Pancreas (tissue), 10 donors: ENCODE measurements around the gene COL15A1. TPM values are rescaled to one million over a fixed set of nuclear protein-coding genes. Genes with fewer than 3 reads are reported as not detected.
A peak's percentile ranks its signal among the peaks of the same experiment; 100 is the strongest.

Experiments
- ATAC-seq, 4 donors: fragments of 200-7000 bp; cut with Tn5 transposase; one replicate each; pipeline versions ENCODE4 v1.8.0 to v1.9.1; 2020; ENCODE audit warnings: mild to moderate bottlenecking in 4 of 4, moderate library complexity in 4 of 4
- DNase-seq, 6 donors: peaks; one replicate each; pipeline ENCODE4 v3.0.0-alpha.2; 2020
- FAIRE-seq: peaks from 2 replicates; lab custom pipeline; 2012; peaks lifted over from hg19 to GRCh38; lab: Jason Lieb, UNC
- H3K27ac ChIP-seq, 4 donors: fragments of 200-600 bp; sonication (generic); 1 replicate in 3 of 4; 2 replicates in 1 of 4; pipeline versions ENCODE4 v1.5.0 to v1.8.0; 2020
- H3K27me3 ChIP-seq, 4 donors: fragments of 200-600 bp; one replicate each; pipeline ENCODE4 v1.8.0; 2021
- H3K36me3 ChIP-seq, 3 donors: fragments of 200-600 bp; sonication (generic) in 1 of 3; one replicate each; pipeline versions ENCODE4 v1.5.0 to v1.8.0; 2020 to 2021
- H3K4me1 ChIP-seq, 3 donors: fragments of 200-600 bp; one replicate each; pipeline ENCODE4 v1.8.0; 2021
- H3K4me3 ChIP-seq, 4 donors: fragments of 200-600 bp; sonication (generic) in 2 of 4; one replicate each; pipeline versions ENCODE4 v1.5.0 to v1.8.0; 2020 to 2021
- H3K9me3 ChIP-seq, 4 donors: fragments of 200-600 bp; one replicate each; pipeline ENCODE4 v1.8.0; 2021
- WGBS, 2 donors: extraction: QIAGEN DNeasy Blood & Tissue Kit; methylation state at CpG; one replicate each; pipeline ENCODE4 v1.1.7; 2013; 5-methylcytosine and 5-hydroxymethylcytosine counted together
- intact Hi-C, 3 donors: fragments of 100-400 bp; cut with DNase I; formaldehyde crosslinking; loops; one replicate each; pipeline versions ENCODE4 v1.11.1 to v1.14.2; 2022
- polyA plus RNA-seq, 2 donors: library from polyadenylated mRNA; stranded (reverse); fragments of 200-250 nt; gene quantifications; one replicate each; pipeline ENCODE4 v1.2.3, GENCODE V29; 2013
- total RNA-seq, 6 donors: library from RNA; stranded (reverse); fragmentation: NEBNext Ultra II Directional in 4 of 6; extraction: Animal tissue kit (Norgen Biotek cat#: 25700) in 4 of 6; gene quantifications; one replicate each; pipeline versions ENCODE4 v1.2.1 to v1.2.4, GENCODE V29; 2021 to 2023
- TF ChIP-seq, protein P1 (sequence below), 4 donors: fragments of 200-600 bp; sonication (generic) in 3 of 4; IDR thresholded peaks; one replicate each; pipeline versions ENCODE4 v1.5.0 to v1.8.0; 2021; ENCODE audit warnings: antibody characterized with exemption in 4 of 4
- donor health status: healthy with polysubstance abuse.
- donor health status: DM: no; HTN: no; CAD: no; lungs with moderate emphysema.
- donor health status: DM: no; HTN: no; CAD: no.
- donor health status: control.
- donor health status: control.
- donor health status: Bipolar disorder and iron deficiency.
- donor health status: DM: yes; HTN: yes; CAD: no.
- donor health status: DM: no; HTN: no; CAD: no.
- donor health status: DM: no; HTN: no; CAD: no.
- donor health status: DM: yes; HTN: yes; CAD: no.

Gene COL15A1
- total and polyA plus RNA-seq, 8 donors = 6.7 to 43.4 (median 10.4) TPM

DNA sequence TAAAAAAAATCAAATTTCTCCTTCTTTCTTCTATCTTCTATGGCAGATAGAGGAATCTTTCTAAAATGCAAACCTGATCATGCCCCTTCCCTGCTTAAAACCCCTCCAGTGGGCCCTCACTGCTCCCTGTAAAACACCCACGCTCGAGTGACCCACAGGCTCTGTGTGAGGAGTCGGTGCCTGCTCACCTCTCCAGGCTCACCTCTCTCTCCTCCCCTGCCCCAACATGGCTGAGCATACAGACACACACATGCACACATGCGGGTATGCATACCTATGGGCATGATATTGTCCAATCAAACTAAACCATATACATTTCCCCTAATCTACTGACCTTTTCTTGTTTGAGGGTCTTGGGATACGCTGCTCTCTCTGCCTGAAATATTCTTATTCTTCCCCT lies 40.8 kb upstream of the COL15A1 start:
- ATAC-seq (no peak), FAIRE-seq (no peak)
- intact Hi-C loops = no loop called here

DNA sequence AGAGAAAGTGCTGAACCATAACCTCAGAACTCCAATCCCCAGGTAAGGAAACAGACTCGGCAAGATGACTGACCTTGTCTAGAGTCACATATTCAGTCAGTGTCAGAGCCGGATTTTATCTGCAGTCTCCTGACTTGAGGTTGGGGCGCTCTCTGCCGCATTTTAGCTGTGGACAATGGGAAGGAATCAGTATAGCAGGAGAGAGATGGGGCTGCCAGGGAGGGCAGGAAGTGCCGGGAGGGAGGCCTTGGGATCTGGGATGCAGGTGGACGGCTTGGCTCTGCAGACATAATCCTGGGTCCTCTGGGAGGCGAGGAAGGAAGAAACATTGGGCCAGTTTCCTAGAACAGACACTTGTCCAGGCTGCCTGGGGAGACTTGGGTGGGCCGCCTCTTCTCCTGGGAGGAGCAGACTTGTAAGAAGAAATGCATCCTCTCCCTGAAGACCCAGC lies 39.7 kb upstream of the COL15A1 start:
- no peak for DNase-seq
- WGBS, 2 donors = 85 to 89% methylated on average over 8 of the region's 8 CpGs
- peaks cover 4 to 24% (median 11%) of the 10 kb centered on the region in 3 donors for H3K4me1 ChIP-seq
- intact Hi-C loops = no loop called here
- no peaks in the 10 kb centered on the region for H3K36me3 ChIP-seq
- no peak overlapping the region for H3K27ac ChIP-seq
- ATAC-seq = no peak
- no peak for FAIRE-seq
- no peak overlapping the region for H3K4me3 ChIP-seq
- H3K9me3 ChIP-seq = no peaks in the 10 kb centered on the region
- TF ChIP-seq, protein P1, sequence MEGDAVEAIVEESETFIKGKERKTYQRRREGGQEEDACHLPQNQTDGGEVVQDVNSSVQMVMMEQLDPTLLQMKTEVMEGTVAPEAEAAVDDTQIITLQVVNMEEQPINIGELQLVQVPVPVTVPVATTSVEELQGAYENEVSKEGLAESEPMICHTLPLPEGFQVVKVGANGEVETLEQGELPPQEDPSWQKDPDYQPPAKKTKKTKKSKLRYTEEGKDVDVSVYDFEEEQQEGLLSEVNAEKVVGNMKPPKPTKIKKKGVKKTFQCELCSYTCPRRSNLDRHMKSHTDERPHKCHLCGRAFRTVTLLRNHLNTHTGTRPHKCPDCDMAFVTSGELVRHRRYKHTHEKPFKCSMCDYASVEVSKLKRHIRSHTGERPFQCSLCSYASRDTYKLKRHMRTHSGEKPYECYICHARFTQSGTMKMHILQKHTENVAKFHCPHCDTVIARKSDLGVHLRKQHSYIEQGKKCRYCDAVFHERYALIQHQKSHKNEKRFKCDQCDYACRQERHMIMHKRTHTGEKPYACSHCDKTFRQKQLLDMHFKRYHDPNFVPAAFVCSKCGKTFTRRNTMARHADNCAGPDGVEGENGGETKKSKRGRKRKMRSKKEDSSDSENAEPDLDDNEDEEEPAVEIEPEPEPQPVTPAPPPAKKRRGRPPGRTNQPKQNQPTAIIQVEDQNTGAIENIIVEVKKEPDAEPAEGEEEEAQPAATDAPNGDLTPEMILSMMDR (IDR thresholded peaks at IDR 0.05) = no peak
- H3K27me3 ChIP-seq = no peaks in the 10 kb centered on the region

More for the DNA sequence above, 40.8 kb upstream of the COL15A1 start:
- Histone ChIP-seq H3K27ac (no peak overlapping the region), H3K36me3 (no peaks in the 10 kb centered on the region), H3K4me3 (no peak overlapping the region), H3K4me1 (peaks cover under 1 to 14% (median 4%) of the 10 kb centered on the region in 3 donors), H3K9me3 (no peaks in the 10 kb centered on the region), H3K27me3 (no peaks in the 10 kb centered on the region)
- DNase-seq = no peak
- WGBS, 2 donors = 96 to 98% methylated on average over 5 of the region's 5 CpGs
- TF ChIP-seq, protein P1 (IDR thresholded peaks at IDR 0.05) = no peak

DNA sequence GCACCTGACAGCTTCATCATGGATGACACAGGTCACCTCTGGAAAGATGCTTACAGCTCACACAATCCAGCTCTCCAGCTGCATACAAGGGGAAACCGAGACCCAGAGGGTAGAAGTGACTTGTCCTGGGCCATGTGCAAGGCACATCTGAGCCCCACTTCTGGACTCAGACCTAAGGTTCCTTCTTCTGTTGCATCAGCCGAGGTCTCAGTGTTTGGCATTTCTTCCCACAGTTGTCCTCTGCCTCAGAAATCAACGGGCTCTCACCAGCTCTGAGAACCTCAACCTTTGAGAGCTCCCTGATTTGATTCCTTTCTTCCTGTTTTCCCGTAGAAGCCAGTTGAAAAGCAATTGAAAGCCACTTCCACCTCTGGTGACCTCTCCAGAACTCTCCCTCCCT lies 38.7 kb upstream of the COL15A1 start:
- ATAC-seq (no peak), FAIRE-seq (no peak), DNase-seq (no peak)
- intact Hi-C loops = no loop called here
- H3K27me3 ChIP-seq = no peaks in the 10 kb centered on the region
- TF ChIP-seq, protein P1 (IDR thresholded peaks at IDR 0.05) = no peak
- H3K4me1 ChIP-seq = peaks cover 4 to 27% (median 13%) of the 10 kb centered on the region in 3 donors
- 81 to 84% methylated on average over 4 of the region's 4 CpGs for WGBS, 2 donors
- no peaks in the 10 kb centered on the region for H3K9me3 ChIP-seq
- H3K27ac ChIP-seq = no peak overlapping the region
- H3K36me3 ChIP-seq = no peaks in the 10 kb centered on the region
- H3K4me3 ChIP-seq = no peak overlapping the region

DNA sequence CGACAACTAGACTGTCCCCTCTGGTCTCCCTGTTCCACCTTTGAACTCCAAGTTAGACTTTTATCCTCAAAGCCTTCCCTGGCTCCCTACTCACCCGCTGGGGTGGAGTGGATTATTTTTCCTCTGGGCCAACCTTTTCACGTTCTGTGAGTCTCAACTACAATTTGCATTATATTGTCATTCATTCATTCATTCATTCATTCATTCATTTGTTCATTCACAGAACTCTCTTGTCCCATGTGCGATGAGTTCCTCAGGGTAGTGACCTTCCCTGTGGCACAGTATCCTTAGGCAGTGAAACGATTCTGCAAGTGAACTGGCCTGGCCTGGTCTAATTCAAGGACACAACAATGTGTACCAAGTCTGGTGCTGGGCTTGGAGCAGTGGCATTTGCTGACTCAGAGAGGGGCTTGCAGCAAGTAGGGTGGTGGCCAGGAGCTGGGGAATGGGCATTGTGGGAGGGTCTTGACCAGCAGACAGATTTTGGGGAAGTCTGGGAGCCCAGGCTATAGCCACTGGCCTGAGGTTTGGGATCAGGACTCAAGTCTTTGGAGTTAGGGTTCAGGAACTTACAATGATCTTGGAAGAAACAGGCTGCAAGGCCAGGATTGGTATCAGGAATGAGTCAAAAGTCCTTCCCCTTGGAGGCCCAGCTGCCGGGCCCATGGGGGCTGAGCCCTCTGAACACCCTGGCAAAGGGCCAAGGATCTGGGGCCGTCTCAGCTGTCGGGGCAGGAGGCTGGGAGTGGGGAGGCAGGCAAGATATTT lies 37.2 kb upstream of the COL15A1 start:
- H3K9me3 ChIP-seq = no peaks in the 10 kb centered on the region
- H3K27ac ChIP-seq = peak overlapping the region in 2 of 4 donors; percentile 4 to 5
- H3K36me3 ChIP-seq = no peaks in the 10 kb centered on the region
- FAIRE-seq (no peak), DNase-seq (peak in 4 of 6 donors; percentile 30 to 66 (median 40)), ATAC-seq (peak; percentile 45 to 69 (median 54))
- no peaks in the 10 kb centered on the region for H3K27me3 ChIP-seq
- intact Hi-C loops = no loop called here
- H3K4me3 ChIP-seq = no peak overlapping the region
- H3K4me1 ChIP-seq = peaks cover 4 to 37% (median 25%) of the 10 kb centered on the region in 3 donors
- TF ChIP-seq, protein P1 (IDR thresholded peaks at IDR 0.05) = no peak
- 43 to 48% methylated on average over 8 of the region's 8 CpGs for WGBS, 2 donors

DNA sequence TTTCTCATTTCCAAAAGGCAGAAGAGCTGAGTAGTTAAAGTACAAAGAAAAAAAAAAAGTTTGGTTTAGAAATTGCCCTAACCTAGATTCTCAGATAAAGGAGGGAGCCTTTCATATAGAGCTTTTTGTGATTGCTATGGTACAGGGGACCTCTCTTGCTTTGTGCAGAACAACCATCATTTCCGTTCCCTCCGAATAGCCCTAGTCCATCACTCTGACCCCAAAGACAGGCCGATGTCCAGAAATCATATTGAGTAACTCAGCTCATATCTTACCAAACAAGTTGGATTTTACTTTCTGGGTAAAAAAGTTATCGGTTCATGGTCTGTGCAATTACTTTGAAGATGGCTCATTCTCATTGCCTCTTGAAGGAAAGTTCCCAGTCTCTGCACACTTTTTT lies 36.7 kb upstream of the COL15A1 start:
- no peak for FAIRE-seq
- Histone ChIP-seq H3K27me3 (no peaks in the 10 kb centered on the region), H3K36me3 (no peaks in the 10 kb centered on the region), H3K27ac (no peak overlapping the region), H3K4me3 (no peak overlapping the region), H3K9me3 (no peaks in the 10 kb centered on the region), H3K4me1 (peaks cover 4 to 37% (median 25%) of the 10 kb centered on the region in 3 donors)
- ATAC-seq = no peak
- DNase-seq = no peak
- TF ChIP-seq, protein P1 (IDR thresholded peaks at IDR 0.05) = no peak
- 85 to 91% methylated on average over 4 of the region's 4 CpGs for WGBS, 2 donors
- intact Hi-C loops = no loop called here
